ENCODE measurements around the gene CDK2AP2. TPM values are rescaled to one million over a fixed set of nuclear protein-coding genes. Genes with fewer than 3 reads are reported as not detected.

Gene CDK2AP2
- total and polyA plus RNA-seq, 2 of the 8 experiments (the other 6 are each of a cell fraction or from before 2014, with no cell fraction given): 49.6 to 65.1 TPM

GRCh38 chr11:67468759-67469507 is 39.0 kb downstream of the CDK2AP2 start, which contains the start of gene TMEM134 (continued):
- TF ChIP-seq POLR2AphosphoS5 (IDR thresholded peaks at IDR 0.05; ENCODE audit: low read depth, low read length): peak; percentile 72
- TF ChIP-seq NANOG (IDR thresholded peaks at IDR 0.05; ENCODE audit: insufficient read depth, low read depth, low read length, poor library complexity, severe bottlenecking): no peak
- TF ChIP-seq KDM1A (IDR thresholded peaks at IDR 0.05; ENCODE audit: borderline replicate concordance, low read length): no peak
- TF ChIP-seq TCF12 (IDR thresholded peaks at IDR 0.05; ENCODE audit: low read depth, low read length): no peak
- no peak for TF ChIP-seq RFX5 (IDR thresholded peaks at IDR 0.05; ENCODE audit: borderline replicate concordance, low read depth, low read length)
- TF ChIP-seq GABPA (IDR thresholded peaks at IDR 0.05; ENCODE audit: borderline replicate concordance, insufficient read depth, low read length): 0 out of 2 replicates have a peak, but pooled peaks have one; percentile 43
- no peak for TF ChIP-seq KDM5A (IDR thresholded peaks at IDR 0.05; ENCODE audit: low read length)
- TF ChIP-seq JUN (IDR thresholded peaks at IDR 0.05; ENCODE audit: low read depth, low read length): no peak
- peak; percentile 54; the same call in 1 of the 2 replicates for TF ChIP-seq JUND (IDR thresholded peaks at IDR 0.05; ENCODE audit: low read length)
- TF ChIP-seq CHD2 (IDR thresholded peaks at IDR 0.05; ENCODE audit: low read length): peak; percentile 47; the same call in 1 of the 2 replicates
- no peak for TF ChIP-seq CTBP2 (IDR thresholded peaks at IDR 0.05; ENCODE audit: borderline replicate concordance, insufficient read depth, insufficient read length, low read length)
- TF ChIP-seq MAFK (IDR thresholded peaks at IDR 0.05; ENCODE audit: low read depth, low read length): no peak
- TF ChIP-seq ASH2L (IDR thresholded peaks at IDR 0.05; ENCODE audit: low read length): peak; percentile 57
- TF ChIP-seq RXRA (IDR thresholded peaks at IDR 0.05; ENCODE audit: insufficient read depth, low read depth, low read length): no peak
- TF ChIP-seq BRCA1 (IDR thresholded peaks at IDR 0.05; ENCODE audit: low read depth, low read length): peak; percentile 27; the same call in 1 of the 2 replicates
